Measurements from ENCODE around the gene LRRC15.

The LRRC15 gene

DNA sequence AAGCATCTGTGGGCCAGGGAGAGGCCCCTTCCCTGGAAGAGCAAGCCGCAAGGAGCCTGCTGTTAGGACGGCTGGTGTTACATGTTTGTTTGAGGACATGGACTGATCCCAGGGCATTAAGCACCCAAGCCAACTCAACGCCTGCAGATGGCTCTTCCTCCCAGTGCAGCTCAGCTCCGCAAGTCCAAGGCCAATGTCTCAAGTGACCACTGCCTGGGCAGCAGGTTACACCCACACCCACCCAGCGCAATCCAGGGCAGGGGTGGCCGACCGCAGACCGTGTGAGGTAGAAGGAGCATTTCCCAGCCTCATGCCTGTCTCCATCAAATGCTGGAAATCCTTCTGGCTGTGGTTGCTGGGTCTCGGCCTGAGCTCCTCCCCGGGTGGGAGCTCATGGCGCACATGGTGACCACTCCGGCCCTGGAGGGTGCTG is 15.0 kb upstream of the LRRC15 start:
- no peak for DNase-seq

DNA sequence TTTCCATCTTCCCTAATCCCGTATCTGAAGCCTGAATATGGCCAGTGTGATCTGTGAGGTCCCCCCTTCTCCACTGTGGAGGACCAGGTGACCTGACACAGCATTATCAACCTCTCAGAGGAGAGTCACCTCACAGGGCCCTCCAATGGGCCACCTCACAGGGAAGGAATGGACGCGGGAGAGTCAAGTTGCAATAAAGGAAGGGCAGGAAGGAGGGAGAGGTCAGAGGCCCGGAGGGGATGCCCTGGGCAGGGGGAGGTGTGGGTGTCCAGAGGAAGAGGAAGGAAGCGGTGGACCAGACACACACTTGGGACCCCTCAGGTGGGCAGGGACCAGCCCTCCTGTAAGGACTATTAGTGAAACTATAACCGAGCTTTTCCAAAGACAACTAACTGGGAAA is 14.6 kb upstream of the LRRC15 start:
- no peak for DNase-seq

DNA sequence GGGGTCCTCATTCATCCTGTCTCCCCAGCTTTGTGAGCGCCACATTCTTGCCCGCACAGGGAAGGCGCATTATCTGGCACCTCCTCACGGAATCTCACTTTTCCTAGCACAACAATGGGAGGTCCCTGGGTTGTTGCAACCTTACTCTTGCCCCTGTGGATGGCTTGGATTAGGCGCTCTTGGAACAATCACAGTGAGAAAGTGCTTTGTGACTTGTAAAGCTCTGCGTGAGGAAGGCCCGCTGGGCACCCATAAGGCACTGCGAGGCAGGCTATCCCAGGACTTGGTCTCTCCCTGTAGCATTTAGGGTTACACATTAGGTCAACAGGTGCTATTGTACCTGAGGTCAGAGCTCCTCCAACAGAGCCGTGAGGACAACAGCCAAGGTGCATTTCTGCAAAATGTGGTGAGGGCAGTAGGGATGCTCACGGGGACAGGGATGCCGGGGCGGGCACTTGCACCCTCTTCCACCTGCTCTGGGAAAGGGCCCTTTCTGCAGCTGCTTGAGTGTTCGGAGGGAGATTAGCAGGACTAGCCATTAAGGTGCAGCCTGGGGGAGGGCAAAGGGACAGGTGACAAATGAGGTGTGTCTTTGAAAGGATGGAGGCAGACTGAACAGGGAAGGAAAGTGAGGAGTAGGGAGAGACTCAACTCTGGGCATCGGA is 13.9 kb upstream of the LRRC15 start:
- no peak for DNase-seq

DNA sequence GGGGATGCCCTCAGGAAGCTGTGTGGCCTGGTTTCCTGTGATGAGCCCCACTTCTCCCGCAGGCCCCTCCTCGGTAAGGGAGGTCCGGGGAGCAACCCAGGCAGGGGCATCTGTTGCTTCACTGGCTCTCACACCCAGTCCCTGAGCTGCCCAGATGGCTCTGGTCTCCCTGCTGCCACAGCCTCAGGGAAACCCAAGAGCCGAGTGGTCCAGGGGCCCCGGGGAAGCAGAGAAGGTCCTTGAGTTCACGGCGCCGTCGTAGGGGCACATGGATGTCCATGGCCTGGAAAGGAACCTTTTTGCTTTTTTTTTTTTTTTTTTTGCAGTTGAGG is 13.3 kb upstream of the LRRC15 start:
- DNase-seq, result no peak

DNA sequence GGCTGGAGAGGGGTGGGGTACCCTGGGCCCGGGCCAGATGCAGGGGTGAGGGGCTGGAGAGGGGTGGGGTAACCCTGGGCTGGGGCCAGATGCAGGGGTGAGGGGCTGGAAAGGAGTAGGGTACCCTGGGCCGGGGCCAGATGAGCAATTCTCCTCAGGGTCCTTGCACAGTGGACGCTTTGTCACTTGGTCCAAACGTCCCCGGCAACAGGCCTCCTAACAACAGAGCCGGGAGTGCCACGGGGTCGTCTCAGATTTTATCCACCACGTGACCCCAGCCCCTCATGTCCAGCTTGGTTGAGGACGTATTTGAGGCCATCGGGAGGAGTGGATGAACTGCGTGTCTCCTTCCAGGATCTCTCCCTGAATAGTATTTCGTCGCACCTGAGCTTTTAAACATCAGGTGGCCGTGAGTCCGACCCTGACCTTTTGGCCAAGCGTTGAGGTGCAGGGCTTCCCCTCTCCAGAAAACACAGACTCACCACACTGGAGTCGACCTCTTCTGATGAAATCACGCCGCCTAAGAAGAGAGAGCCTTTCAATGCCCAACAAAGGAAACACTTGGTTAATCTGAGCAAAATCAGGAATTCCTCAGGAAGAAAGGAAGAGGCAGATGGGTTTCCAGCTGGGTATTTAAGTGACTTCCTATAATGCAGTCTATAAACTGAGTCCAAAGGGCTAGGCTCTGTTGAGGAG is 12.8 kb upstream of the LRRC15 start:
- no peak for DNase-seq

DNA sequence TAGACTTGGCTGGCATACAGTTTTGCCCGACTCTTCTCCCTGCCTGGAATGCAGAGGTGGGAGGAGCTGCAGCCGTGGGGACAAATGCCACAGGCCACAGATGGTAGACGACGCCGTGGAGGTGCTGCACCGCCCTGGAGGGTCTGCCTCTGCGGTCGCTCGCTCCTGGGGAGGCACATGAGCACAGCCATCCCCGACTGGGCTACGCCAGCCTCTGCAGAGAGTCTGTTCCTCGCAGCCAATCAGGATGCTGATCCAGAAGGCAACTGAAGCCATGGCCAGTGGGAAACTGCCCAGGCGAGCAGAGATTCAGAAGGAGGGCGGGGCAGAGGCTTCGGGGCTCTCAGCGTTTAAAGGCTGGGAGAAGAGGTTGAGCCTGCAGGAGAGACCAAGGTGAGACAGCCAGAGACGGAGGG is 11.9 kb upstream of the LRRC15 start:
- DNase-seq, result no peak

DNA sequence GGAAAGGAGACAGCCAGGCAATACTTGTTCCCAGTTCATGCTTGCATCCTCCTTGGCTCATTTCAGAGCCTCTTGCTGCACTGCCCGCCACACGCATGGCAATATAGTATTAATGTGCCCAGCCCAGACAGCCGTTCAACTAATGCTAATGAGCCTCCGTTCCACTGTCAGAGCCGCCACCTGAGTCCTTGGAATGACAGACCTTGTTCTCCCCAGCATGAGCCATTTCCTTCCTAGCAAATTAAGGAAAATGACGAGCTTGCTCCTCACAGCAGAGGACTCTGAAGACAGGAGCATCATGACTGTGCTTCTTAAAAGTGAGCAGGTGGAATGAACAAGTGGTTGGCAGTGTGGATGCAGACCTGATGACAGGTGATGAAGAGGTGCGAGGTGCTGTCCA is 10.8 kb upstream of the LRRC15 start:
- no peak for DNase-seq

DNA sequence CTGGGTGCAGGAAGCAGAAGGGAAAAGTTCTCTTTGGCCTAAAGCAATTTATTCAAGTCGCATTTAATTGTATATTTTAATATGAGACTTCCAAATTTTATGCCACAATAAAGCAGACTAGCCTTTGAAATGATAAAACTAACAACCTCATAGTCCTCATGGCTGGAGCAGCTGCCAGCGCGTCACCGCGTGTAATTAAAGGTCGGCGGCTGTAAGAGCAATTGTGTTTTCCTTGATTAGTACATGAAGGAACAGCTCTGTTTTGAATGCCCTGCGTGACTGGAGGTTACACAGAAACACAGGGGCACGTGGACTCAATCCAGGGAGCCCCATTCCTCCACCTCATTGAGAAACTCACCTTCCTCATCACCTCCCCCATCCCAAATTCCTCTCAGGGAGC is 10.1 kb upstream of the LRRC15 start:
- DNase-seq, result no peak

DNA sequence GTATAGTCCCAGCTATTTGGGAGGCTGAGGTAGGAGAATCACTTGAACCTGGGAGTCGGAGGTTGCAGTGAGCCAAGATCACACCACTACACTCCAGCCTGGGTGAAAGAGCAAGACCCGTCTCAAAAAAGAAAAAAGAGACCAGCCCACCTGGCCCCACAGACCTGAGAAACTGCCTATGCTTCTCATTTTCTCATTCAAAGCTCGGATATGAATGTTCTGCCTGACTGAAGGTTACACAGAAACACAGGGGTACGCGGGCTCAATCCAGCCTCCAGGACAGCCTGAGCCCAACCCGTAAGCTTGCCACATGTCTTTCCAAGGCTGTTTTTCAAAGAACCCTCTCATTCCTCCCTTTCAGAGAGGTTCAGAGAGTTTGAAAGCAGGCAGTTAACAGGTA is 9.7 kb upstream of the LRRC15 start:
- no peak for DNase-seq

DNA sequence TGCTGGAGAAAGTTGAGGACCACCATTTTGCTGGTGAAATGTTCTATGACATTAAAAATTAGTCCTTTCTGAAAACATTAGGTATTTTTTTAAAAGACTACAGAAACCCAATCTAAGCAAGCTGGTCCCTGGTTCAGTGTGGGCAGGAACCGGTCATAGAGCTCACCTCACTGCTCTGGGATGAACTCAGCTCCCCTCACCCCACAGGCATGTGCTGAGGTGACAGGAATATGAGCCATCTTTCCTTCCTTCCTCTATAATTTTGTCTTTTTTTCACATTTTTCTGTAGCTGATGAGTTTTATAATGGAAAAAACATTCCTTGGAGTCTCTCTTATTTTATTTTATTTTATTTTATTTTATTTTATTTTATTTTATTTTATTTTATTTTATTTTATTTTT is 8.2 kb upstream of the LRRC15 start:
- DNase-seq, result no peak

DNA sequence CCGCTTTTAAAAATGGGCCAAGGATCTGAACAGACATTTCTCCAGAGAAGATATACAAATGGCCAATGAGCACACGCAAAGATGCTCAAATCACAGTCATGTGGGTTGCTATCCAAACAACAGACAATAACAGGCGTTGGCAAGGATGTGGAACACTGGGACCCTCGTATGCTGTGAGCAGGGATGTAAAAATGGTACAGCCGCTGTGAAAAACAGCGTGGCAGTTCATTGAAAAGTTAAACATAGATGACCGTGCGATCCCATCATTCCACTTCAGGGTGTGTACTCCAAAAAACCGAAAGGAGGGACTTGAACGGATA is 6.7 kb upstream of the LRRC15 start:
- DNase-seq, result no peak

DNA sequence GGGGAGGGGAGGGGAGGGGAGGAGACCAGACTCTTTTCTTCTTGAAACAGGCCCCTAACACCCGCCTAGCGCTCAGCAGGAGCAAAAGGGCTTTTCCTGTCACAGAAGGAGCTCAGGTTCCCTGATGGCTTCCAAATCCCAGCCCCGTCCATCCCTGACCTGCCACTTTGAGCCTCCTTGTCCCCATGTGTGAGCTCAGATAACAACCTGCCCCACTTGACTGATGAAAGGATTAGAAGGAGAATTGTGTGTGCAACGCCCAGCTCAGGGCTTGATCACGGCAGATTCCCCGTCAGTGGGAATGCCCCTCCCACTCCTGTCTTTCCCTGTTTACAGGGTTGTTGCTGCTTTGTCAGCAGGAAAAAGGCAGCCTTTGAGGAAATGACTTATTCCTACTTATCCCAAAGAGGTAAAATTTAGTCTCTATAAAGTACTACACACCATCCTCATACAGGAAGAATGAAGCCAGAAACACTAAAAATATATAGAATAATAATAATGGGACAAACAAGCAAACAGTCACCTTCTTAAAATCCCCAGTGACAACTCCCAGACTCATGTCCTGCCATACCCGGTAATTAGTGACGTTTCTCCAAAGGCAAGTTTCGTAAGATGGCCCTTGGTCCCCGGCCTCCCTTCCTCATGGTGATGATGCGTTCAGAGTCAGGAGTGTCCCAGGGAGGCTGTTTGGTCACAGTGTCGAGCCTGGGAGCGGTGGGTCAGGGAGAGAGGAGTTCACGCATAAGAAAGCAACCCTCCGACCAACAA is 6.1 kb upstream of the LRRC15 start:
- DNase-seq, result no peak

DNA sequence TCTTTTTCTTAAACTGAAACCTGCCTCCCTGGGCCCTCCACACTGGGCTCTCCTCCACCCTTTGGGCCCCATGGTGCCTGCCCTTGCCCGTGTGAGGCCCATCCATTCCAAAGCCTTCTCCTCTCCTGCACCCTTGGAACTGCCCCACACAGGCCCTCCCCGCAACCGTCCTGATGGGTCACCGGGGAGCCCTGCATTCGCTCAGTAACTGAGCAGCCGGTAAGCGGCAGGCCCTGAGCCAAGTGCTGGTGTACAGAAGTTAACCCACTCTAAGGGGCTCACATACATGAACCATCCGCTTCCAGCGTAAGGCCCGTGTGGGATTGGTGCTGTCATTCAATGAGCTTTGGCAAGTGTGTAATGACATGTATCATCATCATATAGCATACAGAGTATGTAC is 5.4 kb upstream of the LRRC15 start:
- no peak for DNase-seq

DNA sequence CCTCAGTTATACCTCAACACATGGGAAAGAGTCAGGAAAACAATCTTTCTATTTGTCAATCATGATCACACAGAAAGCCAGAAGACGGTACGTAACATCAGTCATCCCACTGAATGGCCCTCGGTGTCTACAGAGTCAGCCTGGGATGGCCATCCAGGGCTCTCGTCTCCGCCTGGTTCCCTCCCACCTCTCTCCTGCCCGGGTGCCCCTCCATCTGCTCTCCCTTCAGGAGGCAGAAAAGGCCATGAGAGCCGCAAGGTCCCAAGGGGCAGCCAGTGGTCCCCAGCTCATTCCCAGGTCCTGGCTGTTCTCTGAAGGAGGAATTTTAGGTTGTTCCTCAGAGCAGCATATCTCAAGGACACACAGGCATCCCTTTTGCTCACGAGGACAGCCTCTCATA is 4.4 kb upstream of the LRRC15 start:
- no peak for DNase-seq

DNA sequence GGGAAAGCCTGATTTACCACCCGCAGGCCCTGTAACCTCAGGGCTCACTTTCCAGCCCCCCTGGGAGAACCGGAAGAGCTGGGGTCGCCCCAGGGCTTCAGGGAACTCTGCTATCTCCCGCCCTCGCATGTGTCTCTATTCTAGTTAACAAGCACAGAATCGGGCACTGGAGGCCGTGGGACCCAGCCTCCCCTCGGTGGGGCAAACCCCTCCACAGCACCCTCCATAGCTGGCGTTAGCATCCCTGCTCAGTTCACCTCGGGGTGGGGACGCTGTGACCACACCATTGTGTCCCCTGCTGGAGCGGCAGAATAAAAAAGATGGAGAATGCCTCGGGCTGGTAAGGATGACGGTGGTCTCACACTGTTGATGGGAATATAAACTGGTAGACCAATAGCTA is 3.5 kb upstream of the LRRC15 start:
- no peak for DNase-seq

DNA sequence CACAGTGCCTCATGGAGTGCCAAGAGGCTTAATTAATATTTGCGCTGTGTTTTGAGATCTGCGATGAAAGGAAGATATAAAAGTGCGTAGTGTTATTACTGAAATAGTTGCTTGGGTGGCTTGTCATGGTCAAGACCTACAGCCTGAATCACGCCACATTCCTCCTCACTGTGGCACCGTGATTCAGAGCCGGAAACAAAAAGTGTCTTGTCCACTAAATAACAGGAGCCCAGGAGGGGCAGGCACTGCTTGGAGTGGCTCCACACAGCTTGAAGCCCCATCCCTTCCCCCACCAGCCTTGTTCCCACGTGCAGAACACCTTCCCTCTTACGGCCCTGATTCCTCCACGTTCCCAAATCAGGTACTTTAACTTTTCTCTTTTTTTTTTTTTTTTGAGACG is 1.2 kb upstream of the LRRC15 start:
- DNase-seq, result no peak

DNA sequence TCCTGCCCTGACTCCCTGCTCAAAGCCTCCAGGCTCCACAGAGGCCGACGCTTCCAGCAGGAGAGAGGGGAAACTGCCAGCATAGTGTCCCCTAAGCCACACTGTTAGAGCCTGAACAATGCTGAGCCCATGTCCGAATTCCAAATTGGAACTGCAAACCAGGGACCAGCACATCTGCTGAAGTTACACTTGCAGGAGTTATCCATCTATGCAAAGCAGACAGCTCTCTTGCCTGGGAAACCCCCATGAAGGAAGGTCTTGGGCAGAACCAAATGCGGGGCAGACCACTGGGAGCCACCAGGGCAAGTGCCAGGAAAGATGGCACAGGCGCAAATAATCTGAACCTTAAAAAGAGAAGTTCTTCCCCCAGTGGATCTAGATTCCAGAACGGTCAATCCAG is 625 bp downstream of the LRRC15 start:
- DNase-seq, result no peak

DNA sequence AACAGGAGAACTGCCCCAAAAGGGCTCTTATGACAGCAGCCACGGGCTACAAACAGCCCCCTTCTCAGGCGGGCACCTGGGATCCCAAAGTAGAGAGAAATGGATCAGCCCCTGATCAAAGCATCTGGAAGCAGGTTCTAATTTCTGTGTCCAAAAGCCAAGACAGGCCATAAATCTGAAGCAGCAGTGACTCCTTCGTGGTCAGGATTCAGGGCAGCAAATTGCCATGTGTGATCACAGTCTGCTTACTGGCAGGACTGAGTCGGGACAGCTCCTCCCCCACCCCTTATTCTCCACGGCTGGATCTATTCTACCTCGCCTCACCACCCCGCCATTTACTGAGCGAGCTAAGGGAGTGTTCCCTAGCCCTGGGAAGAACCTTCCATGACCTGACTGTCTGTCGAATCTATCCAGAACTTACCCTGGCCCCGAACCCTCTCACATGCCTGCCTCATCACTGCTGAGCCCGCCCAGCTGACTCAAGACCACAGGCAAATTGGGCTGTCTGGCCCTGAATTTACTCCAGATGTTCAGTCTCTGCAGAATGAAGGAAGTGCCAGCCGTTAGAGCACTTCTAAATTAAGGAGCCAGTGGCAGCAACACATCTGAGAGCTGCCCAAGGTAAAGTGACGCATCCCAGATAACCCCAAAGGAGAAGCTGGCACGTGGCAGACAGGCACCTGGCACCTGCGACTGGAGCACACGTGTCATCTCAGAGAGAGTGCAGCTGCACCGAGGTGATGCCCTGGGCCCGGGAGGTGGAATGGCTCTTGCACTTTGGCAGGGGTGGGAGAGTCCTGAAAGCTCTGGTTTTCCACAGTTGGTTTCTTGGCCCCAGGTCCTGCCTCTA is 1.3 kb downstream of the LRRC15 start:
- DNase-seq, result no peak

DNA sequence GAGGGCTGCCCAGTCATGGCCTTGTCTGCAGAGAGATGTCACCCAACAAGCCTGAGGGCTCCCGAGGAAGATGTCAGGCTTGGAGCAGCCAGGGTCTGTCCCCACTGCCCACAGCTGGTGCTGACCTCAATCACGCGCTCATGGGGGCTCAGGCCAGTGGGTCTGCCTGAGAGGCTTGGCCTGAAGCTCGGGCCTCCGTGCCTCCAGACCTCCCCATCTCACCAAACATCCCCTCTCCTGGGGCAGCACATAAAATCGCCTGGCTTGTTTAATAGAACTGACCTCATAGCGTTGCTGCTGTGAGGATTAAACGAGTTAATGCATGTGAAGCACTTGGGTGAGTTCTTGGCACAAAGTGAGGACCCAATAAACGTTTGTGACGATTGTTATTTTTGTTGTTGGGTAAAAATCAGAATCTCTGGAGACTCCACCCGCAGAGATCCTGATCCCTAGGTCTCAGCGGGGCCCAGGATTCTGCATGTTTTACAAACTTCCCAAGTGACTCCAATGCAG is 3.5 kb downstream of the LRRC15 start:
- DNase-seq, result no peak

DNA sequence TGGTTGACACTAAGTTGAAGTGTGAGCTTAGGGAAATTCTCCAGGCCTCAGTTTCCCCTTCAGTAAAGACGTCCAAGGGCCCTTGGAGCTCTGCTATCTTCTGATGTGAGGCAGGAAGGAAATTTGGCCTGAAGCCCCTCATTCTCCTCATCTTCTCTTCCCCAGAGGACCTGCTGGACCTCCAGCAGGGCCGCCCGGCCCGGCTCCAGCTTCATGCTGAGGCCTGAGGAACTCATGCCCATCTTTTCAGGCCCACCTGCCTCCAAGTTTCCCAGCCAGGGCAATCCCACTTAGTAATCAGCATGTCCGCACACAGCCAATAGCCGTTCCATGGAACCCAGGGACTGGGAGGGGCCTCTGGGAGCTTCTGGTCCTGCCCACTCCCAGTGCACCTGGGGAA is 4.0 kb downstream of the LRRC15 start:
- no peak for DNase-seq

DNA sequence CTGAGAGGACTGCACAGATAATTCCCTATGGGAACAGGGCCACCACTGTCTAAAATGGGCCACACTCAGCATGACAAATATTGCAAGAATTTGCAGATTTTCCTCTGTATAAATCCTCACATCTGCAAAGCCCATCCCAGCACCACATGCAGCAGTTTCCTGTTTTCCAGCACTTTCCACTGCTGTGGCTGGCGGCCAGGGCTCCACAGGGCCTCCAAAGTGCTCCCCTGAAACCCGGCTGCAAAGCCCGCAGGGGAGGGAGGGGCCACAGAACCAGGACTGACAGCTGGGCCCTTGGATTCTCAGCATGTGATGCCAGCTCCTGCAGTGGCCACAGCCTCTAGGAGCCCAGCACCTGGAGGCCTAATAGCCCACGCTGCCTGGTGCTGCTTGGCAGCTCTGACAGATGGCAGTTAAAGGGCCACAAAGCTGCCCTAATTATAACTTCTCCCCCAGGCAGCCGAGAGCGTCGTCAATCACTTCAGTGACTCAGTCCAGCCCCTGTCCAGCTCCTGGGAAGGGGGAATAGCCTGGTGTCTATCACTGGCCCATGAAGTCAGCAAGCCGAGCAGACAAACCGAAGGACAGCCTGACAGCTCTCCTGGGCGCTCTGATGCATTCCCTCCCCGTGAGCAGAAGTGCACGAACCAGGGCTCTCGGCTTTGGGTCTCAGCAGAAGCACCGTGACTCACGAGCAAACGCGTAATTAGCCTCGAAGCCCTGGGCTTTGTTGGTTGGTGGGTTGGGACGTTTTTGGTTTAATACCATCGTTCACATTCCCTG is 4.7 kb downstream of the LRRC15 start:
- no peak for DNase-seq

DNA sequence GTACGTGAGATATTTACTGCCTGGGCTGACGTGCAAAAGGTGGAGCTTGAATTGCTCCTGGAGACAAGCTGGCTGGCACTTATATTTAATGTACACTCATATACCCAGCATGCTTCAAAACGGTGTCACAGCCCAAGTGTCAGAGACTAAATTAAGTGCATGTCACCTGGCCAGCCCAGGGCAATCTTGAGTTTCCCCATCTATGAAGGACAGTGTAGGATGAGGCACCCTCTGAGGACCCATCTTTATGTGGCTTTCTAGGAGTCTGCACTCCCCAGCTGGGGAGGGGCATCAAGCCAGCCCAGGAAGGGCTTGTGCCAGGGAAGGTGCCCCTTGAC is 5.3 kb downstream of the LRRC15 start:
- no peak for DNase-seq

DNA sequence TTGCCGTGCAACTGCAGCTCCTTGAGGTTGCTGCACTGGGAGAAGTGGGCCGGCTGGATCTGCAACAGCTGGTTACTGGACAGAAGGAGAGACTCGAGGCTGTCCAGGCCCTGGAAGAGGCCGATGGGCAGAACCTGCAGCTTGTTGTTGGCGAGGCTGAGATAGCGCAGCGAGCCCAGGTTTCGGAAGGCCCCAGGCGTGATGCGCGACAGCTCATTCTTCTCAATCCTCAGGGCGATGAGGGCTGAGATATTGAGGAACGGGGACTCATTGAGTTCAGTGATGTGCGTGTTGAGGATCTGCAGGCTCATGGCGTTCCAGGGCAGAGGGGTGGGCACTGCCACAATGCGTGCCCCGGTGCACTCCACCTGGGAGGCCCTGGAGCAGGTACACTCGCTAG is 9.0 kb downstream of the LRRC15 start:
- DNase-seq, result no peak
